Ishikawa (cell line): Measurements from ENCODE around the gene MYH9.

Experiments
- CEBPB ChIP-seq: IDR thresholded peaks from 2 replicates; pipeline ENCODE4 v1.6.1; 2012
- CREB1 ChIP-seq: IDR thresholded peaks from 2 replicates; pipeline ENCODE4 v1.6.1; 2012; ENCODE audit warnings: low read depth
- EGR1 ChIP-seq: IDR thresholded peaks from 2 replicates; pipeline ENCODE4 v1.6.1; 2012
- EP300 ChIP-seq: IDR thresholded peaks from 2 replicates; pipeline ENCODE4 v1.6.1; 2012; ENCODE audit warnings: borderline replicate concordance
- FOXM1 ChIP-seq: IDR thresholded peaks from 2 replicates; pipeline ENCODE4 v1.6.1; 2012; ENCODE audit warnings: low read depth, borderline replicate concordance
- MAX ChIP-seq: IDR thresholded peaks from 2 replicates; pipeline ENCODE4 v1.6.1; 2012
- NFIC ChIP-seq: IDR thresholded peaks from 2 replicates; pipeline ENCODE4 v1.6.1; 2012
- RAD21 ChIP-seq: IDR thresholded peaks from 2 replicates; pipeline ENCODE4 v1.6.1; 2012; ENCODE audit warnings: low read depth
- TAF1 ChIP-seq: IDR thresholded peaks from 2 replicates; pipeline ENCODE4 v1.6.1; 2012; ENCODE audit warnings: low read depth, mild to moderate bottlenecking
- TCF12 ChIP-seq: IDR thresholded peaks from 2 replicates; pipeline ENCODE4 v1.6.1; 2012; ENCODE audit warnings: low read depth
- TEAD4 ChIP-seq: IDR thresholded peaks from 2 replicates; pipeline ENCODE4 v1.6.1; 2012
- USF1 ChIP-seq: IDR thresholded peaks from 2 replicates; pipeline ENCODE4 v1.6.1; 2012
- YY1 ChIP-seq: IDR thresholded peaks from 2 replicates; pipeline ENCODE4 v1.6.1; 2012; ENCODE audit warnings: low read depth
- ZBTB7A ChIP-seq: IDR thresholded peaks from 2 replicates; pipeline ENCODE4 v1.6.1; 2012; ENCODE audit warnings: low read depth
- TF ChIP-seq, protein P1 (sequence below): IDR thresholded peaks from 2 replicates; pipeline ENCODE4 v1.6.1; 2012; ENCODE audit warnings: low read depth, mild to moderate bottlenecking

Gene MYH9

GRCh38 chr22:36343070-36343719 lies 44.6 kb downstream of the MYH9 start:
- TF ChIP-seq TEAD4, result no peak
- no peak for TF ChIP-seq USF1
- no peak for TF ChIP-seq TAF1
- no peak for TF ChIP-seq MAX
- TF ChIP-seq NFIC, result no peak
- no peak for TF ChIP-seq EGR1
- TF ChIP-seq ZBTB7A, result no peak
- no peak for TF ChIP-seq CEBPB
- no peak for TF ChIP-seq FOXM1
- no peak for TF ChIP-seq CREB1
- TF ChIP-seq YY1, result no peak
- TF ChIP-seq RAD21, result no peak
- no peak for TF ChIP-seq EP300
- TF ChIP-seq, protein P1, sequence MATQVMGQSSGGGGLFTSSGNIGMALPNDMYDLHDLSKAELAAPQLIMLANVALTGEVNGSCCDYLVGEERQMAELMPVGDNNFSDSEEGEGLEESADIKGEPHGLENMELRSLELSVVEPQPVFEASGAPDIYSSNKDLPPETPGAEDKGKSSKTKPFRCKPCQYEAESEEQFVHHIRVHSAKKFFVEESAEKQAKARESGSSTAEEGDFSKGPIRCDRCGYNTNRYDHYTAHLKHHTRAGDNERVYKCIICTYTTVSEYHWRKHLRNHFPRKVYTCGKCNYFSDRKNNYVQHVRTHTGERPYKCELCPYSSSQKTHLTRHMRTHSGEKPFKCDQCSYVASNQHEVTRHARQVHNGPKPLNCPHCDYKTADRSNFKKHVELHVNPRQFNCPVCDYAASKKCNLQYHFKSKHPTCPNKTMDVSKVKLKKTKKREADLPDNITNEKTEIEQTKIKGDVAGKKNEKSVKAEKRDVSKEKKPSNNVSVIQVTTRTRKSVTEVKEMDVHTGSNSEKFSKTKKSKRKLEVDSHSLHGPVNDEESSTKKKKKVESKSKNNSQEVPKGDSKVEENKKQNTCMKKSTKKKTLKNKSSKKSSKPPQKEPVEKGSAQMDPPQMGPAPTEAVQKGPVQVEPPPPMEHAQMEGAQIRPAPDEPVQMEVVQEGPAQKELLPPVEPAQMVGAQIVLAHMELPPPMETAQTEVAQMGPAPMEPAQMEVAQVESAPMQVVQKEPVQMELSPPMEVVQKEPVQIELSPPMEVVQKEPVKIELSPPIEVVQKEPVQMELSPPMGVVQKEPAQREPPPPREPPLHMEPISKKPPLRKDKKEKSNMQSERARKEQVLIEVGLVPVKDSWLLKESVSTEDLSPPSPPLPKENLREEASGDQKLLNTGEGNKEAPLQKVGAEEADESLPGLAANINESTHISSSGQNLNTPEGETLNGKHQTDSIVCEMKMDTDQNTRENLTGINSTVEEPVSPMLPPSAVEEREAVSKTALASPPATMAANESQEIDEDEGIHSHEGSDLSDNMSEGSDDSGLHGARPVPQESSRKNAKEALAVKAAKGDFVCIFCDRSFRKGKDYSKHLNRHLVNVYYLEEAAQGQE, result no peak
- TF ChIP-seq TCF12, result no peak

- TF ChIP-seq YY1 (no peak), EGR1 (no peak), ZBTB7A (no peak), CEBPB (no peak), TEAD4 (no peak), FOXM1 (no peak)
- TF ChIP-seq, protein P1, result no peak
Measured at GRCh38 chr22:36341640-36342041, 46.1 kb downstream of the MYH9 start.

DNA sequence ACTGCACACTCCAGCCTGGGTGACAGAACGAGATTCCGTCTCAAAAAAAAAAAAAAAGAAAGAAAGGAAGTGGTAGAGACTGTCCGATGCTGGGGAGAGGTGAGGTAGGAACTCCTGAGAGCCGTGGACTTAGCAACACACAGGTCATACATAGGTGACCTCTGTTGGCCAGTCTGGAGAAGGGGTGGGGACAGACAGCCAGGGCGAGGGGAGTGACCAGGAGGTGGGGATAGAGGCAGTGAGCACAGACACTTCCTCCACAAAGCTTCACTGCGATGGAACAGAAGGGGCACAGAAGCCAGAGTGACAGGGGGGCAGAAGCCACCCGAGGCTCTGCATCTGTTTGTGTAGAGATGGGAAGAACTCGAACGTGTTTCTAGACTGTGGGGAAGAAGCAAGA lies 47.1 kb downstream of the MYH9 start:
- no peak for TF ChIP-seq ZBTB7A
- TF ChIP-seq NFIC, result no peak
- no peak for TF ChIP-seq YY1
- no peak for TF ChIP-seq EP300
- TF ChIP-seq TAF1, result no peak
- TF ChIP-seq CREB1, result no peak
- TF ChIP-seq, protein P1, result no peak
- no peak for TF ChIP-seq MAX
- TF ChIP-seq CEBPB, result no peak

DNA sequence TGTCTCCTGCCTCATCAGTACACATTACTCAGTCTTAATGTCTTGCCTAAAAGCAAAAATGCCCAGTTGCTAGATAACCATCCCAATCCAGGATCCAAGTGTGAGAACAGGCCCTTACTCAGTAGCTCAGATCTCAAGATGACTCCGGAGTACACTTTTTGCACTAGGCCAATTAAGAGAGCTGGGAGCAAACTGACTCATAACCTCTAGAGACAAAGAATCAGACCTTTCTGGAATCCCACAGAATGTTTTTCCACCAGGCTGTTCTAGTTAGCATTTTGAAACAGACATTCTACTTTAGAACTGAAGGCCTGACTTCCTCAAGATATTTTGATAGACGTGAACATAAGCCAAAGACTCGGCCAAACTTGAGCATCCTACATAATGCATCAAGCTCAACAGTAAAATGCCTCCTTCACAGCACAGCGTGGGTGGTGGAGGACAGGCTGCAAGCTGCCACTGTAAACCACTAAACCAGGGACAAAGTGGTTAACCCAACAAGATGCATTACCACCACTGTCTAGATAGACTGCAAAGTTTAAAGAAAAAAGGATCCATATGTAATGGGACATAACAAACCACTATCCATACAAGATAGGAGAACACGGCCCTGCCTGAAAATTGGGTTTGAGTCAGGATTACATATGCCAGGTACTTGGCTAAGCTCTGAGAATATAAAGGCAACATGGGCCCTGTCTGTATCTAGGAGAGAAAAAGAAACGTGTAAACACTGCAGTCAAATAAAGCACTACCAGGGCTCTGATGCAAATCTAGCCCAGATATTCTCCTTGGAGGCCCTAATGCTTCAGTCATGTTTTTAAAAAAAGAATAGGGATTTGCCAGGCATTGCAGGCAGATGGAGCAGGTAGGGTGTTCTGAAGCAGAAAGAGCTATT lies 48.3 kb downstream of the MYH9 start:
- TF ChIP-seq EP300, result no peak
- TF ChIP-seq CEBPB, result no peak
- TF ChIP-seq NFIC, result no peak
- TF ChIP-seq, protein P1, result no peak
- TF ChIP-seq CREB1, result no peak
- TF ChIP-seq TAF1, result no peak
- TF ChIP-seq FOXM1, result no peak
- no peak for TF ChIP-seq EGR1
- TF ChIP-seq RAD21, result no peak
- no peak for TF ChIP-seq YY1
- no peak for TF ChIP-seq TEAD4
- no peak for TF ChIP-seq MAX
- TF ChIP-seq ZBTB7A, result no peak
- no peak for TF ChIP-seq TCF12
- no peak for TF ChIP-seq USF1
